Endothelial cell of umbilical vein (primary cell): ENCODE data around the gene CHST14.

ENCODE experiments used
- CTCF ChIP-seq, 2 donors: IDR thresholded peaks; 1 replicate in 1 of 2; 2 replicates in 1 of 2; pipeline ENCODE4 v1.5.1; 2011; ENCODE audit warnings: low read length in 2 of 2, mild to moderate bottlenecking in 2 of 2, moderate library complexity in 2 of 2, control low read depth in 1 of 2, inconsistent platforms in 1 of 2, low read depth in 1 of 2; ENCODE audit not compliant: insufficient read depth in 1 of 2; ENCODE audit errors: extremely low read depth in 1 of 2
- EZH2 ChIP-seq: IDR thresholded peaks from 2 replicates; pipeline ENCODE4 v1.6.1; 2012; ENCODE audit warnings: borderline replicate concordance, low read depth, mild to moderate bottlenecking, moderate library complexity, low read length, inconsistent platforms; ENCODE audit not compliant: severe bottlenecking
- FOS ChIP-seq: IDR thresholded peaks from 2 replicates; pipeline ENCODE4 v1.6.1; 2011; ENCODE audit warnings: mild to moderate bottlenecking, low read length, moderate library complexity, borderline replicate concordance; ENCODE audit not compliant: insufficient read depth
- GATA2 ChIP-seq: IDR thresholded peaks from 2 replicates; pipeline ENCODE4 v1.7.0; 2011; ENCODE audit warnings: low read depth, mild to moderate bottlenecking, moderate library complexity, mixed read lengths, low read length; ENCODE audit not compliant: insufficient read length, insufficient read depth
- JUN ChIP-seq: IDR thresholded peaks from 2 replicates; pipeline ENCODE4 v1.6.1; 2011; ENCODE audit warnings: borderline replicate concordance, low read depth; ENCODE audit not compliant: insufficient read length, insufficient read depth
- MAX ChIP-seq: IDR thresholded peaks from 2 replicates; pipeline ENCODE4 v1.6.1; 2011; ENCODE audit not compliant: insufficient read depth, insufficient read length
- MYC ChIP-seq: IDR thresholded peaks from one replicate; pipeline ENCODE4 v1.6.1; 2011; ENCODE audit warnings: mild to moderate bottlenecking, low read depth, low read length
- POLR2A ChIP-seq: IDR thresholded peaks from 2 replicates; pipeline ENCODE4 v1.6.1; 2012; ENCODE audit warnings: low read depth, mild to moderate bottlenecking, control low read depth, low read length
- POLR2AphosphoS5 ChIP-seq: IDR thresholded peaks from 2 replicates; pipeline ENCODE4 v1.6.1; 2012; ENCODE audit warnings: low read depth, mild to moderate bottlenecking, control low read depth, low read length, moderate library complexity; ENCODE audit not compliant: insufficient read depth

- TF ChIP-seq EZH2 (no peak), FOS (no peak), MAX (no peak), CTCF (IDR thresholded peaks at IDR 0.05; ENCODE audit: extremely low read depth in 1 of 2, insufficient read depth in 1 of 2, low read depth in 1 of 2, low read length in 2 of 2) (no peak), POLR2AphosphoS5 (no peak), POLR2A (no peak), GATA2 (no peak), JUN (no peak), MYC (no peak)
Measured at GRCh38 chr15:40448354-40448753, 22.4 kb upstream of the CHST14 start.
